Measurements from ENCODE around the gene USP22.

USP22 gene

DNA sequence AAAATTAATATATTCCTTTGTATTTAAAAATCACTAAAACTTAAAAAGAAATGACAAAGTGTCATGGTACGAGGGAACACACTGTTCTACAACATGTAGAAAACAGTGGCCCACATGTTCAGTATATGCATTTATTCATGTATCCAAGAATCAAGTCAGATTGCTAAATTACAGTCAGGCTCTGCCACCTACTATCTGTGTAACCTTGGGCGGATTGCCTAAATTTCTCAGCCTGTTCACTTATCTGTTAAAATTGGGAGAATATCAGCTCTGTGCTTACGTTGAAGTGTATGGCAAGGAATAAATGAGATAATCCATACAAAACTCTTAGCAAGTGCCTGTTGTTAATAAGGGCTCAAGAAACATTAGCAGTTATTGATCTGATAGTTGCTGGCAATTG is 3.4 kb upstream of the USP22 start:
- DNase-seq = no peak

DNA sequence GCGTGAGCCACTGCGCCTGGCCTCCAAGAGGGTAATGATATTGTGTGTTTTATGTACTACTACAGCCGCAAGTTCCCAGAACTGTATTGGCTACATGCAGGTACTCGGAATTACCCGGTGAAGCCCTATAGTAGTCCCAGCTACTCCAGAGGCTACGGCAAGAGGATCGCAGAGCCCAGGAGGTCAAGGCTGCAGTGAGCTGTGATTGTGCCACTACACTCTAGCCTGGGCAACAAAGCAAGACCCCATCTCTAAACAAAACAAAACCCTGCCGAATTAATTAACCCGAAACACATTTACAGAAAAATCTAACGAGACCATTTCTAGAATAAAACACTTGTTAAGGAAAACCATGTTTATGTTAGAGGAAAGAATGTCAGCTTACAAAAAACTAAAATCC is 2.2 kb upstream of the USP22 start:
- DNase-seq = no peak

DNA sequence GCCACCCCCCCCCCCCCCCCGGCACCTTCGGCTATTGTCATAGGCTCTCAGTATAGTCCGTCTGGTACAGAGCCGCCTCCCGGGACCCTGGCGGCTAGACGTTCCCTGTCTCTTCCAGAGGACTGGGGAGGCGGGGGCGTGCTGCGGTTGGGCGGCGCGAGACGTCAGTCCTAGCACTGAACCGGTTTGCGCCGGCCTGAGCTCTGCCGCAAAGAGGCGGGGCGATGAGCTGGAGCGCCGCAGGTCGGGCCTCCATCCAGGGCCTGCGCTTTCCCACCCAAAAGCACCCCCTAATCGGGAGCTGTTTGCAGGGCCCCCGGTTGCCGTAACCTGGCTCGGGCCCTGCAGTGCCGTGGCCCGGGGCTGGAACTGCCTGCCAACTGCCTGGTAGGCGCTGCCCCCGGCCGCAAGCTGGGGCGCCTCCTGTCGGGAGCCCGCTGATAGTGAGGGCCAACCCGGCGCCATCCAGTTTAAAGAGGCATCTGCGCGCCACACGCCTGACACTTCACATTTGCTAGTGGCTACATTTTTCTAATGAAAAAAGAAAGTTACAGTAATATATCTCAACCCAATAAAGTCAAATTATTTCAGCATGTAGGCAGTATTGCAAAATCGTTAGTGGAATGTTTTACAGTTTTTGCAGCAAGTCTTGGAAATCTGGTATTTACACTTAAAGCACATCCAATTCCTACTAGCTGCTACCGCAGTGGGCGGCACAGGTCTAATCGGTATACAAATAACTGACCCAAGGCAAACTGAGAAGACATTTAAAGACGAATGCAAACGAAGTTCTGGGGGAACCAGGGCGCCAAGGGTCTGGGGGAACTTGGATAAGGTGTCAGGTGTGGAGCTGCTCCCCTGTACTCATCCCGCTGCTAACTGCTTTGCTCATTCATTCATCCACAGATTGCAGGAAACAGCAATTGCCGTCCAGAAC is 753 bp upstream of the USP22 start:
- peak; percentile 93 for DNase-seq

DNA sequence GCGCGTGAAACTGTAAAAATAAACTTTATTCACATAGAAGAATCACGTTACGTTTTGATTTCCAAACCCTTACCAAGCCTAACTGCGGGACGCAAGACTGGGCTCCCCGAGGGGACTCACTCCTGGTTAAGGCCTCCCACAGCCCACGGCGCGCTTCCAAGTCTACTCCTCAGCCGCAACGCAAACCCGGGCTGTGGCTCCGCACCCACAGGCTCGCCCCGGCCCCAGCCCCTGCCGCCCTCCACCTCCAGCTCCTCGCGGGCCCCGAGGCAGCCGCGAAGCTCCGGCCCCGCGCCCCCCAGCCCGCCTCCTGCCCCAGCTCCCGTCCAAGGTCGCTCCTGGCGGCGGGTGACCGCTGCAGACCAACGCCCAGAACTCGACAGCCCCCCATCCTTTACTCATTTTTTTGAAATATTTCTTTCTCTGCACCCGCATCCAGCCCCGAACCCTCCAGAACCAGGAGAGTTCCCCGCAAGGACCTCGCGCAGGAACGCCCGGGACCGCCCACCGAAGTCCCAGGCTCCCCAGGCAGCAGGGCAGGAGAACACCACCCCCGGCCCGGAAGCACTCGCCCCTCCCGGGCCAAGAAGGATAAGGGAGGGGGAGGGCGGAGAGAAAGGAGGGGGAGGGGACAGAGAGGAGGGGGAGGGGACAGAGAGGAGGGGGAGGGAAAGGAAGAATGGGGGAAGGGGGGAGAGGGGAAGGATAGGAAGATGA is 912 bp downstream of the USP22 start:
- DNase-seq = peak; percentile 57 to 65

DNA sequence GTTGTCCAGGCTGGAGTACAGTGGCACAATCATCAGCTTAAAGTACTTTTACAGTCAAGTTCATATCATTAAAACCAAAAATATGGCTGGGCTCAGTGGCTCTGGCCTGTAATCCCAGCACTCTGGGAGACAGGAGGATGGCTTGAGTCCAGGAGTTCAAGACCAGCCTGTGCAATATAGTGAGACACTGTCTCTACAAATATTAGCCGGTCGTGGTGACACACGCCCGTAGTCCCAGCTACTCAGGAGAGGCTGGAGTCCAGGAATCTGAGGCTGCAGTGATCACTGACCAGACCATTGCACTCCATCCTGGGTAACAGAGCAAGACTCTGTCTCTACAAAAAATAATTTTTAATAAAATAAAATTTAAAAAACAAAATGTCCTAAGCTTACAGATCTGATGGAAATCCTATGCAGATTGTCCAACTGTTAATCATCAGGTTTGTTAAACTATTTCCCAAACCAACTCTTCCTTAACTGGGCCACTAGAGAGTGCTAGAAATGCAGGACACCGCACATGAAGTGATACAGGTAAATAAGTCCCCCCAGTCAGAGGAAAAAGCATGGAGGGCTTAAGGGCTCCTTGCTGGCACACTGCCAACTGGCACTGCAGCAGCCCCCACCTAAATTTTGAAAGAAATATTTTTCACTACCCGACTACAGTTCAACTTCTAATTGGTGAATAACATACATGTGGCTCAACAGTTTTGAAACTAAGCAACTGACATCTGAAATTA is 2.8 kb downstream of the USP22 start:
- peak in 1 of 2 donors; percentile 24 for DNase-seq

DNA sequence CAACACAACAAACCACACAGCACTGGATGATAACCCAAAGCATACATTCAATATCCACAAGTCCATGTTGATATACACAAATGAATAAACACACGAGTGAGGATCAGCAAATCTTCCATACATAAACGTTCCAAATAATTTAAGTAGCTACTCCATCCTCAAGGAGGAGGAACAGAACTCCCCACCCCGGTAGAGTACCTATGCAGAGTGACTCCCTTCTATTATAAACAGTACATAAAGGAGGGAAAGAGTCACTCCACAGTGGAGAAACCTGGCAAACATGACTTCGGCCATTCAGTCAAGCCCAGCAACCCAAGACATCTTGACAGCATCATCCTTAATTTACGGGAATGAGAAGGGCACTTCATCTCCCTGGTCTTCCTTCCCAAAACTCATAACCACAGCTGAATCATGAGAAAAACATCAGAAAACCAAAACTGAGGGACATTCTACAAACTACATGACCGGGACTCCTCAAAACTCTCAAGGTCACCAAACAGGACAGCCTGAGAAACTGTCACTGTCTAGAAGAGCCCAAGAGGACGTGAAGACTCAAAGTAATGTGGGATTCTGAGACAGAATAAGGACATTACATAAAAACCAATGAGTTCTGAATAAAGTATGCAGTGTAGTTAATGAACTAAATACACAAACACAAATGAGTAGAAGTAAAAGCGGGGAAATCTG is 5.6 kb downstream of the USP22 start:
- no peak for DNase-seq

DNA sequence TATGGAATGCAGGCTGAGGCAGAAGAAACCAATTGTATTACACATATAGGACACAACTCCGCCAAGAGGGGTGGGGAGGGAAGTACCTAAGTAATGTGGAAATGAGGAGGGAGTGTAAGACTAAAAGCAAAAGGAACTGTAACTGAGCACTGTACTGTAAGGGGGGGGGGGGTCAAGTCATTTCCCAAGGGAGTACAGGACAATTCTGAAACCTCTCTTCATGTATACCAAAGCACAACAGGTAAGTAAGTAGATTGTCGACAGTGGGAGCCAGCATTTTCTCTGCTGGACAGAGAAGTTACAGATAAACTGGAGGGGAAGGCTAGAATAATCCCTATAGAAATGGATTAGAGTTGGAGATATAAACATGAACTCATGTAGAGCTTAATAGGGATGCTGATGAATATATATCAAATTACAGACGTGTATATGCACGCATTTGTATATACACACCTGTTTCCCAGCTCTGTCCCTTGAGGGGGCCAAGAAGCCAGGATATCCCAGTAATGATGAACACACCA is 6.4 kb downstream of the USP22 start:
- no peak for DNase-seq

DNA sequence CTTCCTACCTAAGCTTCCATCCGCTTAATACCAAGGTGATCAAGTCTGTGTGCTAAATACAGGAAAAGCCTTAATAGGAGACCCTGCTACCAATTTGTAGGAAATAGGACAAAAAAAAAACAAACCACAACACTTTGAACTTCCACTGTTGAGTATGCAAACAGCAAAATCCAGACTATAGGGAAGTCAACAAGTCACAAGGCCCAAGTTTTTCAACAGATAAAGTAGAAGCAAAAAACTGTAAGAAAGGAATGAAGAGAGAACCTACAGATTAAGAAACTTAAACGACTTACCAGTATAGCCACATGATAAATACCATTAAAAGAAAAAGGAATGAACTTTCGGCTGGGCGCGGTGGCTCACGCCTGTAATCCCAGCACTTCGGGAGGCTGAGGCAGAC is 7.4 kb downstream of the USP22 start:
- DNase-seq = no peak

DNA sequence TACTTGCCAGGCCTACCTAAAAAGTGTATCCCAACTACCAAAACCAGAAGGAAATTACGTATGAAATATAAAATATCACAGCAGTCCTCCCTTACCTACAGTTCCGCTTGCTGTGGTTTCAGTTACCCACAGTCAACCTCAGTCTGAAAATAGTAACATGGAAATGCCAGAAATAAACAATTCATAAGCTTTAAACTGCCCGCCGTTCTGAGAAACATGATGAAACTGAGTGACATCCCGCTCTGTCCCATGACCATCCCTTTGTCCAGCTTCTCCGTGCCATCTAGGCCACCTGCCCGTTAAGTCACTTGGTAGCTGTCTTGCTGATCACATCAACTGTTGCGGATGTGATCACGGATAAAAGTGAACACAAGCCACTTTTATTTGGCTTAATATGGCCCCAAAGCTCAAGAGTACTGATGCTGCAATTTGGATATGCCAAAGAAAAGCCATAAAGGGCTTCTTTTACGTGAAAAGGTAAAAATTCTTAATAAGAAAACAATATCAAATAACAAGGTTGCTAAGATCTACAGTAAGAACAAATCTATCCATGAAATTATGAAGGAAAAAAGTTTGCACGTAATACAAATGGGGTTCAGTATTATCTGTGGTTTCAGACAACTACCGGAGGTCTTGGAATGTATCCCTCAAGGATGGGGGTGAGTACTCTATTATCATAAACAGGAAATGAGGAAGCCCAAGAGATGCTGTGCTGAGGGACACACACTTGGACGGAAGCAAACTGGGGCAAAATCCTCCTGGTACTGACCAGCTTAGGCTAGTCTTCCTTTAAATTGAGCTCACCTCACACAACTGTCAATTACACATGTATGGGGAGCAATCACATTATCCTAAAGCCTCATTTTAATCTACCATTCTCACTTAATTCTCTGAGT is 8.2 kb downstream of the USP22 start:
- no peak for DNase-seq

DNA sequence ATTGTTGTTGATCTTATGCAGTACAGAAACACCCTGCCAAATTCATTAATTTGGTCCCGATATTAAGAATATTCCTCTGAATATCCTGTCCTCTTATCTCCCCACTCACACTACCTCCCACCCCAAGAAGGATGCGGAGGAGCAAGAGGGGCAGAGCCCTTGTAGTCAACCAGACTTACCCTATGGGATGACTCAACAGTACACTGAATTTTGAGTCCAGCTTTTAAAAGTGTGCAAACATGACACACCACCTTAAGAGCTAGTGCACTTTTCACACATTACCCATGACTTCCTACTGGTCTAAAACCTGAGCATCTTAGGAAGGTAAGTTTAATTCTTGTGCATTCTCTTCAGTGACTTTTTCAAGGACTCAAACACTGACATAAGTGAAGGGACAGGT is 9.5 kb downstream of the USP22 start:
- DNase-seq = no peak

DNA sequence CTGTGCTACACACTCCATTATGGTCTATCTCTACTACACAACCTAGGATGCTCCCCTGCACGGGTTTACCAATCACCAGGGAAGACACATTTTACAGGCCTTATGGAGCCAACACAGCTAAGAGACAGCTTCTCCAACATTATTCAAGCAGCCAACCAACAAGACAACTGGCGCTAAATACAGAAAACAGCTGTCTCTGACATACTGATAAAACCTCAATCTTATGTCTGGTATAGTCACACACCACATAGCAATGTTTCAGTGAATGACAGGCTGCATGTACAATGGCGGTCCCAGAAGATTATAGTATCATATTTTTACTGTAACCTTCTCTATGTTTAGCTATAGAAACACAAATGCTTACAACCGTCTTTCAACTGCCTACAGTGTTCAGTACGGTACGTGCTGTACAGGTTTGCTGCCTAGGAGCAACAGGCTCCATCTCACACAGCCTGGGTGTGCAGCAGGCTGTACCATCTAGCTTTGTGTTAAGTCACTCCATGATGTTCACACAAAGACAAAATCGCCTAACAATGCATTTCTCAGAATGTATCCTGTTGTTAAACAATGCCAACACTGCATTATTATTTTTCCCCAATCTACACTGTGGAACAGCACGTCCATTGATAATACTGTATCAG is 10.9 kb downstream of the USP22 start:
- DNase-seq = no peak

DNA sequence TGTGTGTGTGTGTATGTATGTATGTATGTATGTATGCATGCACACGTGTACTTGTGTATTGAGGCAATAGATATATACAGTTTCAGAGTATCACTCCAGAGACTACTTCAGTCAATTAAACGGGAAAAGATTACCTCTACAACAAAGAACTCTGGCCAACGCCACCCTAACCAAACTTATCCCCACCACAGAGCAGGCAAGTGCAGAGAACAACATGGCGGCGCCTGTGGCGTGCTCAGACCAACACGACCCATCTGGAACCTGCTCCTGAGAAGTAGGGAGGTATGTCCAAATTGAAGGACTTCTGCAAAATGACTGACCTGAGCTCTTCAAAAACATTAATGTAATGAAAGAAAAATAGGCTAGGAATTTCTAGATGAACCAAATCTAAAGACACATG is 12.4 kb downstream of the USP22 start:
- DNase-seq = no peak

DNA sequence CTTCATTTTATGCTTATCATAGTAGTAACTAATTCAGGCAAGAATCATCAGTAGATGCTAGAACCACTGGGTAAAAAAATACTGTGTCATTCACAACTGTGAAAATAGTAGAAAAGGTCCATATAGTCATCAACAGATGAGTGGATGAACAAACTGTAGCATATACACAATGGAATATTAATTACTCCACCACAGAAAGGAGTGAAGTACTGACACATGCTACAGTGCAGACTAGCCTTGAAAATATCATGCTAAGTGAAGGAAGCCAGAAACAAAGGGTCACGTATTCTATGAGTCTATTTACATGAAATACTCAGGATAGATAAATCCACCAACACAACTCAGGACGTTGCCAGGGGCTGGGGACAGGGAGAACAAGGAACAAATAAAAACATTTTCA is 13.3 kb downstream of the USP22 start:
- no peak for DNase-seq

DNA sequence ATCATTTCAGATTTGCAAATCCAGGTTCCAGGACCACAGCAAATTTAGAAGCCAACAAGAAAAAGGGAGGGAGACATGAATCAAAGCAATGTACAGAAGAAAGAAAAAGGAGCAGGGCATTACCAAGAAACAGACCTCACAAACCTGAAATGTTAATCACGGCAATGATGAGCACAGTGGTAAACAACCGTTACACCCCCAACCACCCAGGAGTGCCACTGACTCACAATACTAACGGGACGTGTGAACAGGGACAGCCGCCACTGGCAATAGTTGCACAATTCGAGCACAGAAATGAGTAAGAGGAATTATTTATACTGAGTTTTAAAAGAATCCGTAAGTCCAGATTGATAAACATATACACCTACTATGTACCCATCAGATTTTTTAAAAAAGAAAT is 13.8 kb downstream of the USP22 start:
- DNase-seq = peak in 1 of 2 donors; percentile 27

DNA sequence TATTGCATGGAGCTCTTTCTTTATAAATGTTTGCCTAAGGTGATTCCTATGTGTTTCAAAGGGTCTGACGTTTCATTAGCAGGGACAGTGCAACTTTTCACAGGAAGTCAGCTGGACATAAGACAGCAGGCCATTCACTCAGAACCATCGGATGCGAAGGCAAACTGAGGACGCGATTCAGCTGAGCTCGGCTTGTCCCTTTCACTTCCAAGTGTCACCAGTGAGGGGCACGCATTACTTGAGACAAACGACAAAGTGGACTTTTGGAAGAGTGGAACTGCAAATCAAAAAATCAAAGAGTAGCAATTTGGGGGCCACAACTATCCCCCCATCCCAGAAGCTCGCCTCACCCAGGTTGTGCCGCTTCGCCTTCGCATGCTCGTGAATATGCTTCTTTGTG is 14.6 kb downstream of the USP22 start:
- DNase-seq = no peak

DNA sequence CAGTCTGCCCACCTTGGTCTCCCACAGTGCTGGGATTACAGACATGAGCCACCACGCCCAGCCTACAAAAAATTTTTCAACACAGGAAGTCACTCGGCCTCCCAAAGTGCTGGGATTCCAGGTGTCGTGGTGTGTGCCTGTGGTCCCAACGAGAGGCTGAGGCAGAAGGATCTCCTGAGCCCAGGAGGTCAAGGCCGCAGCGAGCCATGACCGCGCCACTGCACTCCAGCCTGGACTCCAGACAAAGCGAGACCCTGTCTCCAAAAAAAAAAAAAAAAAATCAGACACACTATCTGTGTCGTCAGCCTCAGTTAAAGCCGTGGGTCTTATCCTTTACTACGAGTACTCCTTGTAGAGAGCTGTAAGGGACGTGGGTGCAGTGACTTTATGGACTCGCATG is 15.8 kb downstream of the USP22 start:
- DNase-seq = no peak

DNA sequence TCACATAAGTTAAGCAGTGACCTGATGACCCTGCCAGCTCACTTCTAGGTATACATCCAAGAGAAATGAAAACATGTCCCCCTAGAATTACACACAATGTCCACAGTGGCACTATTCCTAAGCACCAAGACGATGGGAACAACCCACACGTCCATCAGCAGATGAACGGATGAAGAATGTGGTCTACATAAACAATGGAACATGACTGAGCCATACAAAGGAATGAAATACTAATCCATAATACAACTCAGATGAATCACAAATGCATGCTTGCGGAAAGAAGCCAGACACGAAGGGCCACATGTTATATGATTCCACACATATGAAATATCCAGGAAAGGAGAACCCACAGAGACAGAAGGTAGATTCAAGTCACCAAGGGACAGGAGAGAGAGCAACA is 17.4 kb downstream of the USP22 start:
- no peak for DNase-seq

DNA sequence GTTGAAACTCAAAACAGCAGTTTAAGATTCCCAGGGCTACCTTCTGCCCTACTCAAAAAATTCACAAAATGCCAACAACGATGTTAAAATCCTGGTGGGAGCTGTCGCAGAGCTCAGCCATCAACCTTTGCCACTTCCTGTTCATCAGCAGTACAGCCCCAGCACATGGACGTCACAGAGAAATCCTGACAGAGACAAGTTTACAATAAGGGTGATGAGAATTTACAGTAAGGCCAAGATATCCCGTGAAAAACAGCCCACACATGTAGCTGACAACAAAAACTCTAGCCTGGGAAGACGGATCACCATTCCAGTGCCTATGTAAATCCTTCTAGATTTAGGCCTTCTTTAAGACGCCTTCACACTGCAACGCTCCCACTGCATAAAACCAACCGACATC is 18.8 kb downstream of the USP22 start:
- no peak for DNase-seq

DNA sequence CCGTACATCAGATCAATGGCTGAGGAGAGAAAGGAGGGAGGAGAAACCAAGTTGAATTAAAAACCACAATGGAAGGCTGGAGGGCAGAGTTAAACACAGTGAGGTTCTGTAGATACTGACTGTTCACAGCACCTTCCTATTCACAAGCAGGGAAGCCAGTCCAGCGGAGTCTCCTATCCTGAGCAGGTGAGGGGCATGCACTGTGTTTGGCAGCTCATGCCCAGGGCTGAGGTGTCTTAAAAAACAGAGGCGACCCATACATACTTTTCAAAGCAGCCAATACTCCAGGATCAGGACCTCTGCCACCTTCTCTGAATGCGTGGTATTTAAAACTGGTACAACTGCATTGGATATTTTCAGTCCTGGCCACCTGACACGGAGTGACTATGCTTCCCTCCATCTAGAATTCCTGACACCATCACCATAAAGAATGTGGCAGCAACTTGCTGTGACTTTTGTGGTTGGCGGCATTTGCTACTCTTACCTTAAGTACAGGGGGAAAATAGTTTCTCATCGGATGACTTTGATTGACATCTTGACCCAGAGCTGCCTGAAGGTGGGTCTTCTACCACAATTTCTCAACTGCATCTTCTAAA is 21.5 kb downstream of the USP22 start:
- no peak for DNase-seq

DNA sequence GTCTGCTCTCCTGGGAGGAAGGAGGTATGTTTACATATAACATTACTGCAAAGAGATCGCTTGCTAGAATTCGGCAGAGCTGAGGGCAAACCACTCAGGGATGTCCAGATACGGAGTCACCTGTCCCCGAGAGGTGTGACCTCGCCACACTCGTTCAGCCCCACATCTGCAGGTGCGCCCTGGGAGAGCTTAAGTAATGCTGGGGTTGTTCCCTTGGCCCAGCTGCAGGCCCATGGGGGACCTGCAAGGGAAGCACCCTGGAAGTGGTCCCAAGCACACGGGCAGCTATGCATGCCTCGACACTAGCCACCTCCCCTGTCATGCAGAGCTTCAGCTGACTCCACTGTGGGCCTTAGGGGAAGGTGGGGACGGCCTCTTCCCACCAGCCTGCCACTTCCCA is 22.2 kb downstream of the USP22 start:
- no peak for DNase-seq

Data from stimulated activated CD4-positive, alpha-beta T cell treated with anti-CD3 and anti-CD28 coated beads, Interleukin-2, amount 100 ng/mL, for 48 hours (primary cell).